ENCODE results near the gene NARF. TPM values are rescaled to one million over a fixed set of nuclear protein-coding genes. Genes with fewer than 3 reads are reported as not detected.
A peak's percentile ranks its signal among the peaks of the same experiment; 100 is the strongest.

NARF gene
- total RNA-seq, 1 donor from 2014 or later = 69.2 TPM

DNA sequence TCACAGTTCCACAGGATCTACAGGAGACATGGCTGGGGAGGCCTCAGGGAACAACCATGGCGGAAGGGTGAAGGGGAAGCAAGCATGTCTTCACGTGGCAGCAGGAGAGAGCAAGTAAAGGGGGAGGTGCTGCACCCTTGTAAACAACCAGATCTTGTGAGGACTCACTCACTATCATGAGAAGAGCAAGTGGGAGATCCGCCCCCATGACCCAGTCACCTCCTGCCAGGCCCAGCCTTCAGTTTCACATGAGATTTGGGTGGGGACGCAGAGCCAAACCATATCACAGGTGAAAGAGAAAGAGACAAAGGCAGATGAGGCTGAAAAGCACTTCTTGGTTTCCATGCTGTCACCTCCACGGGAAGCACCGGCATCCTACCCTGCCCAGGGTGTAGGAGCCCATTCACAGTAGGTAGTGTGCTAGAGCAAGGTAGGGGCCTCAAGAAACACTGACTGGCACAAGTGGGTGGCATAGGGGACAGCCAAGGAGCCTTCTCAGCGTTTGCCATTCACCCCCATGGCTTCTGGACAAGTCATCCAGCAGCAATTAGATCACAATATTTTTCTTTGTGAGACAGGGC lies 6.6 kb downstream of the NARF start:
- Histone ChIP-seq H3K4me1 (peaks cover 43% of the 10 kb centered on the region), H3K27ac (replicated peaks) (peak overlapping the region; percentile 70)

DNA sequence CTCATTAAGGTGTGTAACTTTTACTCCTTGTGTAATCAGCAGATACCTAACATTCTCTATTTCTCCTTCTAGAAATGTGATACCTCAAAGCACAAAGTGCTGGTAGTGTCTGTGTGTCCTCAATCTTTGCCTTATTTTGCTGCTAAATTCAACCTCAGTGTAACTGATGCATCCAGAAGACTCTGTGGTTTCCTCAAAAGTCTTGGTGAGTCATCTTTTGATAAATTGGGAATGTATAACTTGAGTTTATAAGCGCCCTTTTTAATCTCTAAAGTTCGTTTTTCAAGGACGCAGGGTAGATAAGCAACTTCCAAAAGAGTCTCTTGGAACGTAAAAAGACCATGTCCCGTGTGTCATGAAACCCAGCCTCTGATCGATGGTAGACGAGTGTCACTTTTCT lies 10.2 kb downstream of the NARF start:
- intact Hi-C loops (cut with micrococcal nuclease) = no loop called here
- no peak for DNase-seq
- peaks cover 94% of the 10 kb centered on the region for H3K36me3 ChIP-seq

More for the DNA sequence above, 6.6 kb downstream of the NARF start:
- intact Hi-C loops (cut with micrococcal nuclease) = no loop called here
- H3K4me3 ChIP-seq = no peak overlapping the region
- no peaks in the 10 kb centered on the region for H3K27me3 ChIP-seq (ENCODE audit: low read depth)
- TF ChIP-seq, protein P1, sequence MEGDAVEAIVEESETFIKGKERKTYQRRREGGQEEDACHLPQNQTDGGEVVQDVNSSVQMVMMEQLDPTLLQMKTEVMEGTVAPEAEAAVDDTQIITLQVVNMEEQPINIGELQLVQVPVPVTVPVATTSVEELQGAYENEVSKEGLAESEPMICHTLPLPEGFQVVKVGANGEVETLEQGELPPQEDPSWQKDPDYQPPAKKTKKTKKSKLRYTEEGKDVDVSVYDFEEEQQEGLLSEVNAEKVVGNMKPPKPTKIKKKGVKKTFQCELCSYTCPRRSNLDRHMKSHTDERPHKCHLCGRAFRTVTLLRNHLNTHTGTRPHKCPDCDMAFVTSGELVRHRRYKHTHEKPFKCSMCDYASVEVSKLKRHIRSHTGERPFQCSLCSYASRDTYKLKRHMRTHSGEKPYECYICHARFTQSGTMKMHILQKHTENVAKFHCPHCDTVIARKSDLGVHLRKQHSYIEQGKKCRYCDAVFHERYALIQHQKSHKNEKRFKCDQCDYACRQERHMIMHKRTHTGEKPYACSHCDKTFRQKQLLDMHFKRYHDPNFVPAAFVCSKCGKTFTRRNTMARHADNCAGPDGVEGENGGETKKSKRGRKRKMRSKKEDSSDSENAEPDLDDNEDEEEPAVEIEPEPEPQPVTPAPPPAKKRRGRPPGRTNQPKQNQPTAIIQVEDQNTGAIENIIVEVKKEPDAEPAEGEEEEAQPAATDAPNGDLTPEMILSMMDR (IDR thresholded peaks at IDR 0.05; ENCODE audit: borderline replicate concordance) = no peak
- DNase-seq = no peak
- no peaks in the 10 kb centered on the region for H3K9me3 ChIP-seq (replicated peaks)
- peaks cover 94% of the 10 kb centered on the region for H3K36me3 ChIP-seq

DNA sequence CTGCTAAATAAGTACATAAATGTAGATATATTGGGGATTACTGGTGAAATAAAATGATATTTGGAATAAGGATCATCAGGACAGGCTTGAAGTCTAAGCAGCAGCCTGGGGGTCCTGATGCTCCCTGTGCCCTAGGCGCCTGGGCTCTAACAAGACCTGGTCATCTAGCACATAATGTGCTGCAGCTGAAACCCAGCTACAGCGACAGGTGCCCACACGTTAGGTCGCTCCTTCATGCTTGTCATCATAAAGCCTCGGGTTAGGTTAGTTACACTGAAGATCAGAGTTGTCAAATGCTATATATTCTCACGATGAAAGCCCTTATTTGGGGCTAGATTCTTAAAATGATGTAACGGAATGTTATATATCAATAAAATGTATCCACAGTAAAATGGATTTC lies 11.5 kb downstream of the NARF start:
- H3K4me3 ChIP-seq = no peak overlapping the region
- no peak overlapping the region for H3K27ac ChIP-seq (replicated peaks)
- TF ChIP-seq, protein P1 (IDR thresholded peaks at IDR 0.05; ENCODE audit: borderline replicate concordance) = no peak
- peaks cover 2% of the 10 kb centered on the region for H3K4me1 ChIP-seq
- peaks cover 97% of the 10 kb centered on the region for H3K36me3 ChIP-seq
- H3K27me3 ChIP-seq (ENCODE audit: low read depth) = no peaks in the 10 kb centered on the region
- intact Hi-C loops (cut with micrococcal nuclease) = no loop called here
- no peak for DNase-seq
- H3K9me3 ChIP-seq (replicated peaks) = no peaks in the 10 kb centered on the region

More for the DNA sequence above, 10.2 kb downstream of the NARF start:
- Histone ChIP-seq H3K27ac (replicated peaks) (no peak overlapping the region), H3K4me3 (no peak overlapping the region), H3K4me1 (peaks cover 16% of the 10 kb centered on the region), H3K9me3 (replicated peaks) (no peaks in the 10 kb centered on the region), H3K27me3 (ENCODE audit: low read depth) (no peaks in the 10 kb centered on the region)
- TF ChIP-seq, protein P1 (IDR thresholded peaks at IDR 0.05; ENCODE audit: borderline replicate concordance) = no peak

DNA sequence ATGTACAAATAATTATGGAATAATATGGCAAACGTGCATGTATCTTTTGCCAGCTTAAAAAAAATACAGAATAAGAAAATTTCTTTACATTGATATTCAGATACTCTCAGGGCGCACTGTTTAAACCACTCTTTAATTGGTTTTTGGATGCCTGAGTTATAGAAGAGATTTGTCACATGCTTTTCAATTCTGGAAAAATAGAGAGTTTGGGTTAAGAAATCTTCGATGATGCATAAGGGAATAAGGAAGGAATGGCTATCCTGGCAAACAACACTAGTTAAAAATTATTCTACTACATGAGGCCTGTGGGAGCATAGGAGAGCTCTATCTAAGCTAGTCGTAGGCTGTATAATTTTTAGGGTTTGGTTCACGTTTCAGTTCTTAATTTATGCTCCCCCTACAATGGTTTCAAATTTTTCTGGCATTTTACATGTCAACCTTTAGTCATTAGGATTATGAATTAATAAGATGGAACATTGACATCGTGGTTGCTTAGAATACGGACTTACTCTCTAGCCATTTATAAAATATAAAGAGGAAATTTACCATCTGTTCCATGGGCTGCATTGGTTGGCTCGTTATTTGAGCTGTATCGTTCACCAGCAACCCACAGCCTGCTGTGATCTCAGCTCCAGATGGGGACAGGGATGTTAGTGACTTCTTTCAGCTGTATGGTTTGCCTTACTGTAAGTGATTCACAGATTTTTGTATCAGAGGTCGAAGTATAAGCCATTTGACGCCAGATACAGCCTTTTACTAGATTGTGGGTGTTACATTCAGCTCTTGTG lies 15.9 kb downstream of the NARF start:
- Histone ChIP-seq H3K27me3 (ENCODE audit: low read depth) (no peaks in the 10 kb centered on the region), H3K36me3 (peaks cover 97% of the 10 kb centered on the region), H3K4me3 (no peak overlapping the region), H3K27ac (replicated peaks) (no peak overlapping the region), H3K4me1 (no peaks in the 10 kb centered on the region), H3K9me3 (replicated peaks) (no peaks in the 10 kb centered on the region)
- TF ChIP-seq, protein P1 (IDR thresholded peaks at IDR 0.05; ENCODE audit: borderline replicate concordance) = no peak
- no peak for DNase-seq
- intact Hi-C loops (cut with micrococcal nuclease) = no loop called here

DNA sequence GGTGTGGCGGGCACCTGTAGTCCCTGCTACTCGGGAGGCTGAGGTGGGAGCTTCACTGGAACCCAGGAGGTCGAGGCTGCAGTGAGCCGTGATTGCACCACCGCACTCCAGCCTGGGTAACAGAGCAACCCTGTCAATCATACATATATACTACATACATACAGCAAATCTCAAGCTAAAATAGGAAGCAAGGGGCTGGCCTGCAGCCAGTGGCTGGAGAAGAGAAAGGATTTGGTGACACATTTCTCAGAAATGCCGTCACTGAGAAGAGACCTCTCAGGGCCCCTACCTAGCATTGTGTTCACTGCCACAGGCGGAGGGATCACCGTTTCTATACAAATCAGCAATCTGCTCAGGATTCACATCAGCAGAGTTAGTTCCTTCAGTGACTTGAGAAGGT lies 16.9 kb downstream of the NARF start:
- Histone ChIP-seq H3K9me3 (replicated peaks) (no peaks in the 10 kb centered on the region), H3K4me3 (no peak overlapping the region), H3K27ac (replicated peaks) (no peak overlapping the region), H3K27me3 (ENCODE audit: low read depth) (no peaks in the 10 kb centered on the region), H3K4me1 (no peaks in the 10 kb centered on the region), H3K36me3 (peaks cover 97% of the 10 kb centered on the region)
- intact Hi-C loops (cut with micrococcal nuclease) = no loop called here
- DNase-seq = no peak
- TF ChIP-seq, protein P1 (IDR thresholded peaks at IDR 0.05; ENCODE audit: borderline replicate concordance) = no peak
